HK-2 (cell line): ENCODE data around the gene ZNF619.

Experiments
- DNase-seq: peaks from one replicate; pipeline ENCODE4 v3.0.0-alpha.2; 2018; ENCODE audit not compliant: unreplicated experiment

Gene ZNF619

DNA sequence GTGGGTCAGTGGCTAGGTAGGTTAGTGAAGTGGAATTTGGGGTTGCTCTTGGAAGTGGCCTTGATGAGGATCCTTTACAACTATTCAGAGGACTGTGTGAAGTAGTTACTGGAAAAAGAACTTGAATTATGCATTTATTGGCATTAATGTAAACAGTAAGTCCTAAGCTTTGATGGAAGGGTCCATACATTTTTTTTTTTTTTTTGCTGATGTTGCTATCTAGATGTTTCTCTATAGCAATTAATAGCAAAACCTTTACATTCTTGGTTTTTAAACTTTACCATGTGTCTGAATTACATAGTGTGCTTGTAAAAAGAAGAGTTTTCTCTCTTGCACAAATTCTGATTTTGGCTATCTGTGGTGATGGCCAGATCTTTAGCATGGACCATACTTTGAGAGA lies 57.4 kb downstream of the ZNF619 start:
- no peak for DNase-seq
